OCI-LY1 (cell line): ENCODE results near the gene PCSK1N.

Source experiments
- H2AFZ ChIP-seq: fragments of 200-600 bp; sonication (generic), shearing (Covaris generic); 2 replicates; pipeline ENCODE4 v1.6.0; 2014; ENCODE audit warnings: antibody characterized with exemption, mild to moderate bottlenecking, low read length
- H3F3A ChIP-seq: fragments of 200-600 bp; sonication (generic), shearing (Covaris generic); 2 replicates; pipeline ENCODE4 v1.6.0; 2014; ENCODE audit warnings: mild to moderate bottlenecking, antibody characterized with exemption, low read length, moderate library complexity; ENCODE audit not compliant: insufficient read depth
- H3K27ac ChIP-seq: fragments of 200-600 bp; sonication (generic); 2 replicates; pipeline ENCODE4 v1.5.1; 2014; ENCODE audit warnings: low read length, mixed run types, mild to moderate bottlenecking, low read depth; ENCODE audit not compliant: poor library complexity, severe bottlenecking
- H3K27me3 ChIP-seq: fragments of 200-600 bp; sonication (generic); 2 replicates; pipeline ENCODE4 v1.6.0; 2014; ENCODE audit warnings: antibody characterized with exemption, mild to moderate bottlenecking, low read length, moderate library complexity; ENCODE audit not compliant: insufficient read depth
- H3K36me3 ChIP-seq: fragments of 200-600 bp; sonication (generic); 2 replicates; pipeline ENCODE4 v1.6.1; 2014; ENCODE audit warnings: mild to moderate bottlenecking, antibody characterized with exemption, low read length, moderate library complexity, mixed read lengths; ENCODE audit not compliant: insufficient read depth
- H3K4me1 ChIP-seq: fragments of 200-600 bp; sonication (generic); 2 replicates; pipeline ENCODE4 v1.5.1; 2014; ENCODE audit warnings: mild to moderate bottlenecking, low read length, moderate library complexity; ENCODE audit not compliant: insufficient read depth, severe bottlenecking
- H3K4me2 ChIP-seq: fragments of 200-600 bp; sonication (generic), shearing (Covaris generic); 2 replicates; pipeline ENCODE4 v1.6.1; 2014; ENCODE audit warnings: low read length
- H3K4me3 ChIP-seq: fragments of 200-600 bp; sonication (generic); 2 replicates; pipeline ENCODE4 v1.5.1; 2014; ENCODE audit warnings: low read length, low read depth, mild to moderate bottlenecking, mixed read lengths; ENCODE audit not compliant: poor library complexity, severe bottlenecking
- H3K79me2 ChIP-seq: fragments of 200-600 bp; shearing (Covaris generic); 2 replicates; pipeline ENCODE4 v1.6.1; 2016; ENCODE audit warnings: mixed run types, low read length, mixed read lengths; ENCODE audit not compliant: insufficient read depth
- H3K9ac ChIP-seq: fragments of 200-600 bp; sonication (generic), shearing (Covaris generic); 2 replicates; pipeline ENCODE4 v1.6.1; 2014; ENCODE audit warnings: mild to moderate bottlenecking, low read length, mixed read lengths
- H3K9me2 ChIP-seq: fragments of 200-600 bp; sonication (generic), shearing (Covaris generic); 2 replicates; pipeline ENCODE4 v1.6.1; 2014; ENCODE audit warnings: low read depth, mild to moderate bottlenecking, low read length, mixed read lengths
- H3K9me3 ChIP-seq: fragments of 200-600 bp; shearing (Covaris generic); 2 replicates; pipeline ENCODE4 v1.6.1; 2014; ENCODE audit warnings: low read length, mixed read lengths
- H4K20me1 ChIP-seq: fragments of 200-600 bp; sonication (generic), shearing (Covaris generic); 2 replicates; pipeline ENCODE4 v1.6.0; 2016; ENCODE audit warnings: mild to moderate bottlenecking, low read length; ENCODE audit not compliant: insufficient read depth
- CTCF ChIP-seq: fragments of 200-600 bp; sonication (generic), shearing (Covaris generic); IDR thresholded peaks from 2 replicates; pipeline ENCODE4 v1.5.1; 2017; ENCODE audit warnings: mild to moderate bottlenecking, antibody characterized with exemption, low read length, moderate library complexity, mixed read lengths
- EZH2 ChIP-seq: fragments of 200-600 bp; sonication (generic), shearing (Covaris generic); IDR thresholded peaks from 2 replicates; pipeline ENCODE4 v1.8.0; 2017; ENCODE audit warnings: borderline replicate concordance, mixed run types, mild to moderate bottlenecking, antibody characterized with exemption, low read length, moderate library complexity, mixed read lengths

Gene PCSK1N

GRCh38 chrX:48786825-48787504, 48.4 kb downstream of the PCSK1N start:
- Histone ChIP-seq H3K9me3 (no peaks in the 10 kb centered on the region), H3K27me3 (no peaks in the 10 kb centered on the region), H3K36me3 (no peaks in the 10 kb centered on the region), H3K4me1 (no peaks in the 10 kb centered on the region), H3K27ac (no peak overlapping the region), H3K4me2 (no peak overlapping the region), H3F3A (no peaks in the 10 kb centered on the region), H3K79me2 (no peaks in the 10 kb centered on the region), H4K20me1 (no peaks in the 10 kb centered on the region), H2AFZ (no peak overlapping the region), H3K9ac (no peak overlapping the region), H3K4me3 (no peak overlapping the region), H3K9me2 (no peaks in the 10 kb centered on the region)
- no peak for TF ChIP-seq CTCF
- TF ChIP-seq EZH2 = no peak

DNA sequence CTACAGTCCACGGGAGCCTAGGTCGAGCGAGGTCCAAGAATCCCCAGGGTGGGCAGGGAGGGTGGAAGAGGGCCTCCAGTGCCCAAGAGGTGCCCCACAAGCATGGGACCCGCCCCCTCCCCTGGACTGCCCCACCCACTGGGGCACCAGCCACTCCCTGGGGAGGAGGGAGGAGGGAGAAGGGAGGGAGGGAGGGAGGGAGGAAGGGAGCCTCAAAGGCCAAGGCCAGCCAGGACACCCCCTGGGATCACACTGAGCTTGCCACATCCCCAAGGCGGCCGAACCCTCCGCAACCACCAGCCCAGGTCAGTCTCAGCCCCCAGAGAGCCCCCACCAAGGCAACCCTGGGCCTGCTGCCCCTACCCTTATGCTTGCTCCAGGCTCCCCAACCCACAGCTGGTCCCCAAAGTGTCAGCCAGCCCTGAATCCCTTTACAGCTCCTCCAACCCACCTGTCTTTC, 49.0 kb downstream of the PCSK1N start, which contains the start of gene GATA1:
Gene GATA1, plus strand, starts transcription at position 250 of the 460 bp plus-strand sequence. CDS start 4,520 bp downstream, outside the sequence.
- no peak for TF ChIP-seq EZH2
- TF ChIP-seq CTCF = no peak
- Histone ChIP-seq H3K79me2 (no peaks in the 10 kb centered on the region), H3K27ac (no peak within 1 kb of the TSS), H3K9ac (no peak within 1 kb of the TSS), H3K4me2 (no peak within 1 kb of the TSS), H3K9me2 (no peaks in the 10 kb centered on the region), H3F3A (no peaks in the 10 kb centered on the region), H3K4me1 (no peaks in the 10 kb centered on the region), H4K20me1 (no peaks in the 10 kb centered on the region), H3K9me3 (no peaks in the 10 kb centered on the region), H2AFZ (no peak within 1 kb of the TSS), H3K4me3 (no peak within 1 kb of the TSS), H3K27me3 (no peaks in the 10 kb centered on the region), H3K36me3 (no peaks in the 10 kb centered on the region)

DNA sequence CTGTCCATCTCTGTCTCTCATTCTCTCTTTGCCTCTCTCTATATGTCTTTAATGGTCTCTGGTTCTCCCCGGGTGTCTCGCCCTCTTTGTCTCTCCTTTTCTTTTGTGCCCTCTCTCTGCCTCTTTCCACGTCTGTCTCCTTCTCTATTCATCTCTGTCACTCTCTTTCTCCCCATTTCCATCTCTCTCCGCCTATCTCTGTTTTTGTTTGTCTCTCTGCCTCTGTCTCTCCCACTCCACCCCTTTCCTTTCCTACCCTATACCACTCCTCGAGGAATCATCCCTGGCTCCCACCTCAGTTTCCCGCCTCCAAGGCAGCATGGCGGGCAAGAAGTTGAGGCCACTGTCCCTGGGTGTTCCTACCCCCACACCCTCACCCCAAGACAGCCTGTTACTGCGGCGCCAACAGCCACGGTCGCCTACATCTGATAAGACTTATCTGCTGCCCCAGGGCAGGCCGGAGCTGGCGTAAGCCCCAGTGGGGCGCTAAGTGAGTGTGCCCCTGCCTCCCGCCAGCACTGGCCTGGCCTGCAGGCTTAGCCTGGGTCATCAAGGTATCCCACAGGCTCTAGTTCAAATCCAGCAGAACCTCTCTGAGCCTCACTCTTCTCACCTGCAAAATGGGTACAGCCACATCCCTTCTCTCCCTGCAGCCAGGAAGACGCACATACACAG, 49.7 kb downstream of the PCSK1N start:
- Histone ChIP-seq H3K27me3 (no peaks in the 10 kb centered on the region), H3K4me1 (no peaks in the 10 kb centered on the region), H3K4me2 (no peak overlapping the region)

More for the DNA sequence above, 49.7 kb downstream of the PCSK1N start:
- Histone ChIP-seq H3K27ac (no peak overlapping the region), H2AFZ (no peak overlapping the region), H4K20me1 (no peaks in the 10 kb centered on the region), H3K4me3 (no peak overlapping the region), H3K9me3 (no peaks in the 10 kb centered on the region), H3K9me2 (no peaks in the 10 kb centered on the region), H3F3A (no peaks in the 10 kb centered on the region), H3K36me3 (no peaks in the 10 kb centered on the region), H3K9ac (no peak overlapping the region), H3K79me2 (no peaks in the 10 kb centered on the region)
- TF ChIP-seq CTCF = no peak
- no peak for TF ChIP-seq EZH2
